ENCODE measurements around the gene MGAT4B. TPM values are rescaled to one million over a fixed set of nuclear protein-coding genes. Genes with fewer than 3 reads are reported as not detected.

MGAT4B gene
- total RNA-seq, 2 experiments from 2014 or later = 141 to 145 TPM

DNA sequence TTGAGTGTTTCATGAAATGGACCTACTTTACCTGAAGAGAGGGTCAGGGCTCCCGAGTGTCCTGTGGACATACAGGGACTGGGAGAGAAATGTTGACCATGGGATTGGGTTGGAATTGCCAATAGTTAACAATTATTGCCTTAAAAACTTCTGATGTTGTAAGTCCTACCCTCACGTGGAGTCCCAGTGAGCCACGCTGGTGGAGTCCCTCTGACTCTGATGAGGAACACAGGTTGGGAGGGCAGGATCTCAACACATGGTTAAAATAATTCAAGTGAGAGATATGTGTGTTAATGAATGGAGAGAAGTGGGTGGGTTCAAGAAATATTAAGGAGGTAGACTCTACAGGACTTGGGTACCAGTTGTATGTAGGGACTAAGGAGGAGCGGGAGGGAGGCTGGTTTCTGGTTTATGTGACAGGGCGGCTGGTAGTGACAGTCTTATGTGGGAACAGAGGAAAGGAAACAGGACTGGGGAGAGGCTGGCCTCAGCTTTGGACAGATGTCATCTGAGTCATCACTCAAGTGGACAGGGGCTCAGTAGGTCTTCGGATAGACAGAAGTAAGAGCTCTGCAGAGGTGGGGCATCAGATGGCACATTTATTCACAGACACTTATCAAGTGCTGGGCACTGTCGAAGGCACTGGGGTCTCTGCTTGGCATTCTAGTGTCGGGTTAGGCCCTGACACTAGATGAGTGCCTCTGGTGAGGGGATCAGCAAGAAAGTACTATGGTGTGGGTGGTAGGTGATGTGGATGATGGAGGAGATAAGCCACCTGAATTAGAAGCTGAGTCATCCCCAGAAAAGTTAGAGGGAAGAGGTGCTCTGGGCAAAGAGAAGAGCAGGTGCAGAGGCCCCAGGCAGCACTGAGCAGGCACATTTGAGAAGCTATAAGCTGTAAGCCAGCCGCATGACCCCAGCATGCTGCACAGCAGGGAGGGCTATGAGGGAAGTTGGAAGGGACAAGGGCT, 46.8 kb downstream of the MGAT4B start:
- POLR2A ChIA-PET = no interaction called here
- intact Hi-C loops (cut with DNase I, micrococcal nuclease) = no loop called here
- ATAC-seq (ENCODE audit: poor library complexity) (no peak), DNase-seq (peak in 2 of 14 experiments; percentile 11 to 31)
- Histone ChIP-seq H3K27ac (ENCODE audit: low read depth in 1 of 2, low read length in 2 of 2) (peak overlapping the region in 1 of 2 donors; percentile 4), H3K9me3 (ENCODE audit: control insufficient read depth in 1 of 2, insufficient read depth in 1 of 2, low read length in 2 of 2) (no peaks in the 10 kb centered on the region), H3K27me3 (ENCODE audit: control insufficient read depth in 1 of 2, insufficient read depth in 2 of 2, low read length in 2 of 2) (no peaks in the 10 kb centered on the region), H3K36me3 (ENCODE audit: insufficient read depth, low read length) (peaks cover 3% of the 10 kb centered on the region), H3K4me3 (ENCODE audit: low read length) (no peak overlapping the region), H3K4me1 (ENCODE audit: insufficient read depth, low read length) (peaks cover 45% of the 10 kb centered on the region)
- H3K4me1 Mint-ChIP-seq (ENCODE audit: low read depth) = peaks cover 68% of the 10 kb centered on the region
- H3K27ac Mint-ChIP-seq = peak overlapping the region; percentile 76
- peaks cover 10% of the 10 kb centered on the region for H3K36me3 Mint-ChIP-seq (ENCODE audit: low read depth)
- H3K27me3 Mint-ChIP-seq = no peaks in the 10 kb centered on the region
- CTCF ChIA-PET = interaction anchor here (0.9 kb wide), 1 partner anchor 35 kb away, joined by 4 read pairs; no protein-coding TSS in a partner anchor
- peak overlapping the region; percentile 9 for H3K4me3 Mint-ChIP-seq
- no peaks in the 10 kb centered on the region for H3K9me3 Mint-ChIP-seq
- TF ChIP-seq CTCF (IDR thresholded peaks at IDR 0.05) = no peak

- H3K27ac Mint-ChIP-seq = peak overlapping the region; percentile 76
- no peak overlapping the region for H3K27ac ChIP-seq (ENCODE audit: low read depth in 1 of 2, low read length in 2 of 2)
- no peak for ATAC-seq (ENCODE audit: poor library complexity)
These were observed 47.7 kb downstream of the MGAT4B start for GRCh38 chr5:179758955-179759354.

GRCh38 chr5:179755022-179755421, 51.6 kb downstream of the MGAT4B start:
- Histone ChIP-seq H3K27ac (ENCODE audit: low read depth in 1 of 2, low read length in 2 of 2) (no peak overlapping the region), H3K9me3 (ENCODE audit: control insufficient read depth in 1 of 2, insufficient read depth in 1 of 2, low read length in 2 of 2) (no peaks in the 10 kb centered on the region), H3K27me3 (ENCODE audit: control insufficient read depth in 1 of 2, insufficient read depth in 2 of 2, low read length in 2 of 2) (no peaks in the 10 kb centered on the region), H3K4me3 (ENCODE audit: low read length) (no peak overlapping the region), H3K36me3 (ENCODE audit: insufficient read depth, low read length) (peaks cover 13% of the 10 kb centered on the region), H3K4me1 (ENCODE audit: insufficient read depth, low read length) (peaks cover 35% of the 10 kb centered on the region)
- DNase-seq (no peak), ATAC-seq (ENCODE audit: poor library complexity) (peak; percentile 54)
- Mint-ChIP-seq H3K27me3 (no peaks in the 10 kb centered on the region), H3K4me3 (peak overlapping the region; percentile 0), H3K27ac (peak overlapping the region; percentile 53), H3K36me3 (ENCODE audit: low read depth) (peaks cover 17% of the 10 kb centered on the region), H3K4me1 (ENCODE audit: low read depth) (peaks cover 61% of the 10 kb centered on the region), H3K9me3 (no peaks in the 10 kb centered on the region)
- ChIA-PET CTCF (interaction anchor here (2.0 kb wide), 1 partner anchor 47 kb away, joined by 5 read pairs; no protein-coding TSS in a partner anchor), POLR2A (interaction anchor here (0.6 to 1.1 kb wide), 3 partner anchors 20 to 65 kb away, joined by 3 read pairs; partner anchors contain the start of gene SQSTM1)
- no peak for TF ChIP-seq CTCF (IDR thresholded peaks at IDR 0.05)
- intact Hi-C loops (cut with DNase I, micrococcal nuclease) = no loop called here

More at GRCh38 chr5:179758955-179759354, 47.7 kb downstream of the MGAT4B start:
- peaks cover 75% of the 10 kb centered on the region for H3K4me1 Mint-ChIP-seq (ENCODE audit: low read depth)
- no peak overlapping the region for H3K4me3 Mint-ChIP-seq
- H3K9me3 Mint-ChIP-seq = no peaks in the 10 kb centered on the region
- TF ChIP-seq CTCF (IDR thresholded peaks at IDR 0.05) = no peak
- ChIA-PET CTCF (no interaction called here), POLR2A (no interaction called here)
- Histone ChIP-seq H3K27me3 (ENCODE audit: control insufficient read depth in 1 of 2, insufficient read depth in 2 of 2, low read length in 2 of 2) (no peaks in the 10 kb centered on the region), H3K9me3 (ENCODE audit: control insufficient read depth in 1 of 2, insufficient read depth in 1 of 2, low read length in 2 of 2) (no peaks in the 10 kb centered on the region), H3K36me3 (ENCODE audit: insufficient read depth, low read length) (peaks cover 2% of the 10 kb centered on the region), H3K4me3 (ENCODE audit: low read length) (no peak overlapping the region), H3K4me1 (ENCODE audit: insufficient read depth, low read length) (peaks cover 54% of the 10 kb centered on the region)
- H3K27me3 Mint-ChIP-seq = no peaks in the 10 kb centered on the region
- H3K36me3 Mint-ChIP-seq (ENCODE audit: low read depth) = peaks cover 9% of the 10 kb centered on the region
- peak in 2 of 14 experiments; percentile 42 to 45 for DNase-seq
- intact Hi-C loops (cut with DNase I, micrococcal nuclease) = no loop called here

All from CD4-positive, alpha-beta T cell (primary cell).